ENCODE measurements around the gene ZWILCH.
"Not testable (repeated sequence)": the region's sequence is repeated elsewhere in the genome, so short reads cannot be mapped to it uniquely, and the experiment has no call there.

Gene ZWILCH

GRCh38 chr15:66504563-66505429 lies at the start of gene ZWILCH, which contains the start of gene RPL4:
TSS of gene ZWILCH (plus strand) at chr15:66505326. CDS start at chr15:66505339, 13 bp downstream.
TSS of gene RPL4 (minus strand) at chr15:66504855. CDS start at chr15:66504790, 65 bp downstream.
- peaks cover 52% of the 10 kb centered on the region for H3K36me3 ChIP-seq (ENCODE audit: control insufficient read depth, insufficient read depth, low read length)

GRCh38 chr15:66456211-66456610 lies 48.9 kb upstream of the ZWILCH start:
- Histone ChIP-seq H3K4me3 (ENCODE audit: low read depth, low read length) (no peak overlapping the region), H3K36me3 (ENCODE audit: control insufficient read depth, insufficient read depth, low read length) (peaks cover 18% of the 10 kb centered on the region), H3K9me3 (ENCODE audit: control insufficient read depth, insufficient read depth, low read depth, low read length) (no peaks in the 10 kb centered on the region), H3K27ac (ENCODE audit: low read depth, low read length) (no peak overlapping the region), H3K27me3 (ENCODE audit: control insufficient read depth, insufficient read depth, low read length) (no peaks in the 10 kb centered on the region), H3K4me1 (ENCODE audit: control insufficient read depth, insufficient read depth, low read length) (no peaks in the 10 kb centered on the region; the same call in 1 of the 2 replicates), H3K9ac (ENCODE audit: low read length) (no peak overlapping the region)

More at GRCh38 chr15:66504563-66505429, at the start of gene ZWILCH, which contains the start of gene RPL4:
- Histone ChIP-seq H3K27me3 (ENCODE audit: control insufficient read depth, insufficient read depth, low read length) (no peaks in the 10 kb centered on the region), H3K4me1 (ENCODE audit: control insufficient read depth, insufficient read depth, low read length) (peaks cover 3% of the 10 kb centered on the region; the same call in 1 of the 2 replicates), H3K4me3 (ENCODE audit: low read depth, low read length) (peak within 1 kb of the TSS; percentile 93), H3K9me3 (ENCODE audit: control insufficient read depth, insufficient read depth, low read depth, low read length) (no peaks in the 10 kb centered on the region), H3K27ac (ENCODE audit: low read depth, low read length) (peak within 1 kb of the TSS; percentile 98), H3K9ac (ENCODE audit: low read length) (peak within 1 kb of the TSS; percentile 98)

GRCh38 chr15:66459818-66460615 lies 45.1 kb upstream of the ZWILCH start:
- no peaks in the 10 kb centered on the region for H3K27me3 ChIP-seq (ENCODE audit: control insufficient read depth, insufficient read depth, low read length)
- no peak overlapping the region for H3K9ac ChIP-seq (ENCODE audit: low read length)
- H3K4me3 ChIP-seq (ENCODE audit: low read depth, low read length): no peak overlapping the region
- H3K9me3 ChIP-seq (ENCODE audit: control insufficient read depth, insufficient read depth, low read depth, low read length): 0 out of 2 replicates have a peak, but pooled peaks cover 2% of the 10 kb centered on the region
- H3K36me3 ChIP-seq (ENCODE audit: control insufficient read depth, insufficient read depth, low read length): peaks cover 11% of the 10 kb centered on the region
- no peak overlapping the region for H3K27ac ChIP-seq (ENCODE audit: low read depth, low read length)
- H3K4me1 ChIP-seq (ENCODE audit: control insufficient read depth, insufficient read depth, low read length): peaks cover 22% of the 10 kb centered on the region

- H3K9ac ChIP-seq (ENCODE audit: low read length); H3K27ac ChIP-seq (ENCODE audit: low read depth, low read length); H3K27me3 ChIP-seq (ENCODE audit: control insufficient read depth, insufficient read depth, low read length); H3K4me3 ChIP-seq (ENCODE audit: low read depth, low read length); H3K9me3 ChIP-seq (ENCODE audit: control insufficient read depth, insufficient read depth, low read depth, low read length): not testable (repeated sequence)
- H3K36me3 ChIP-seq (ENCODE audit: control insufficient read depth, insufficient read depth, low read length): peaks cover 11% of the 10 kb centered on the region
- peaks cover 22% of the 10 kb centered on the region for H3K4me1 ChIP-seq (ENCODE audit: control insufficient read depth, insufficient read depth, low read length)
Measured at GRCh38 chr15:66461294-66461693, 43.8 kb upstream of the ZWILCH start.

- Histone ChIP-seq H3K4me3 (ENCODE audit: low read depth, low read length) (no peak overlapping the region), H3K9ac (ENCODE audit: low read length) (no peak overlapping the region), H3K27me3 (ENCODE audit: control insufficient read depth, insufficient read depth, low read length) (no peaks in the 10 kb centered on the region), H3K27ac (ENCODE audit: low read depth, low read length) (0 out of 2 replicates have a peak overlapping the region, but pooled peaks have one; percentile 18), H3K9me3 (ENCODE audit: control insufficient read depth, insufficient read depth, low read depth, low read length) (0 out of 2 replicates have a peak, but pooled peaks cover 14% of the 10 kb centered on the region), H3K36me3 (ENCODE audit: control insufficient read depth, insufficient read depth, low read length) (peaks cover 9% of the 10 kb centered on the region), H3K4me1 (ENCODE audit: control insufficient read depth, insufficient read depth, low read length) (peaks cover 22% of the 10 kb centered on the region)
Measured at GRCh38 chr15:66461917-66462316, 43.2 kb upstream of the ZWILCH start.

- no peaks in the 10 kb centered on the region for H3K27me3 ChIP-seq (ENCODE audit: control insufficient read depth, insufficient read depth, low read length)
- 0 out of 2 replicates have a peak, but pooled peaks cover 14% of the 10 kb centered on the region for H3K9me3 ChIP-seq (ENCODE audit: control insufficient read depth, insufficient read depth, low read depth, low read length)
- H3K27ac ChIP-seq (ENCODE audit: low read depth, low read length): peak overlapping the region; percentile 1; the same call in 1 of the 2 replicates
- H3K36me3 ChIP-seq (ENCODE audit: control insufficient read depth, insufficient read depth, low read length): peaks cover 9% of the 10 kb centered on the region
- H3K9ac ChIP-seq (ENCODE audit: low read length): no peak overlapping the region
- no peak overlapping the region for H3K4me3 ChIP-seq (ENCODE audit: low read depth, low read length)
- peaks cover 22% of the 10 kb centered on the region for H3K4me1 ChIP-seq (ENCODE audit: control insufficient read depth, insufficient read depth, low read length)
Measured at GRCh38 chr15:66462627-66463026, 42.5 kb upstream of the ZWILCH start.

GRCh38 chr15:66465294-66465693 lies 39.8 kb upstream of the ZWILCH start:
- peaks cover 31% of the 10 kb centered on the region for H3K4me1 ChIP-seq (ENCODE audit: control insufficient read depth, insufficient read depth, low read length)
- H3K9ac ChIP-seq (ENCODE audit: low read length); H3K27me3 ChIP-seq (ENCODE audit: control insufficient read depth, insufficient read depth, low read length); H3K4me3 ChIP-seq (ENCODE audit: low read depth, low read length); H3K27ac ChIP-seq (ENCODE audit: low read depth, low read length): not testable (repeated sequence)
- peaks cover 13% of the 10 kb centered on the region for H3K36me3 ChIP-seq (ENCODE audit: control insufficient read depth, insufficient read depth, low read length)
- H3K9me3 ChIP-seq (ENCODE audit: control insufficient read depth, insufficient read depth, low read depth, low read length): 0 out of 2 replicates have a peak, but pooled peaks cover 14% of the 10 kb centered on the region

GRCh38 chr15:66467162-66468040 lies 37.7 kb upstream of the ZWILCH start:
- Histone ChIP-seq H3K36me3 (ENCODE audit: control insufficient read depth, insufficient read depth, low read length) (peaks cover 13% of the 10 kb centered on the region), H3K4me1 (ENCODE audit: control insufficient read depth, insufficient read depth, low read length) (peaks cover 40% of the 10 kb centered on the region), H3K9me3 (ENCODE audit: control insufficient read depth, insufficient read depth, low read depth, low read length) (0 out of 2 replicates have a peak, but pooled peaks cover 14% of the 10 kb centered on the region)
- not testable (repeated sequence) for H3K27ac ChIP-seq (ENCODE audit: low read depth, low read length); H3K9ac ChIP-seq (ENCODE audit: low read length); H3K27me3 ChIP-seq (ENCODE audit: control insufficient read depth, insufficient read depth, low read length); H3K4me3 ChIP-seq (ENCODE audit: low read depth, low read length)

- not testable (repeated sequence) for H3K27me3 ChIP-seq (ENCODE audit: control insufficient read depth, insufficient read depth, low read length); H3K36me3 ChIP-seq (ENCODE audit: control insufficient read depth, insufficient read depth, low read length); H3K9me3 ChIP-seq (ENCODE audit: control insufficient read depth, insufficient read depth, low read depth, low read length); H3K4me3 ChIP-seq (ENCODE audit: low read depth, low read length)
- H3K9ac ChIP-seq (ENCODE audit: low read length): peak overlapping the region; percentile 34
- H3K4me1 ChIP-seq (ENCODE audit: control insufficient read depth, insufficient read depth, low read length): peaks cover 60% of the 10 kb centered on the region
- peak overlapping the region; percentile 81; the same call in 1 of the 2 replicates for H3K27ac ChIP-seq (ENCODE audit: low read depth, low read length)
Measured at GRCh38 chr15:66470825-66471224, 34.3 kb upstream of the ZWILCH start.
